Thymus (tissue), 11 donors: Measurements from ENCODE around the gene NBEA. TPM values are rescaled to one million over a fixed set of nuclear protein-coding genes. Genes with fewer than 3 reads are reported as not detected.
"Not testable (repeated sequence)": the region's sequence is repeated elsewhere in the genome, so short reads cannot be mapped to it uniquely, and the experiment has no call there.

ENCODE experiments used
- DNase-seq, 9 donors: peaks; one replicate each; pipeline ENCODE4 v3.0.0-alpha.2; 2013; ENCODE audit warnings: low spot score in 9 of 9, low read depth in 6 of 9, missing footprints in 1 of 9
- H3K27ac ChIP-seq, 2 donors: one replicate each; pipeline ENCODE4 v1.5.1; 2013; ENCODE audit warnings: control low read depth in 1 of 2, low read depth in 1 of 2, low read length in 1 of 2, mild to moderate bottlenecking in 1 of 2, moderate library complexity in 1 of 2
- H3K27me3 ChIP-seq, 2 donors: one replicate each; pipeline ENCODE4 v1.5.1; 2013; ENCODE audit warnings: low read length in 1 of 2; ENCODE audit not compliant: control insufficient read depth in 2 of 2, insufficient read depth in 1 of 2
- H3K36me3 ChIP-seq, 2 donors: one replicate each; pipeline ENCODE4 v1.5.1; 2013; ENCODE audit warnings: low read length in 1 of 2, mild to moderate bottlenecking in 1 of 2, moderate library complexity in 1 of 2; ENCODE audit not compliant: control insufficient read depth in 2 of 2, insufficient read depth in 2 of 2
- H3K4me1 ChIP-seq, 2 donors: one replicate each; pipeline ENCODE4 v1.5.1; 2013; ENCODE audit warnings: low read length in 2 of 2; ENCODE audit not compliant: control insufficient read depth in 2 of 2, insufficient read depth in 2 of 2
- H3K4me3 ChIP-seq, 2 donors: one replicate each; pipeline ENCODE4 v1.5.1; 2013; ENCODE audit warnings: low read length in 2 of 2, control low read depth in 1 of 2, mild to moderate bottlenecking in 1 of 2
- H3K9me3 ChIP-seq, 2 donors: one replicate each; pipeline ENCODE4 v1.5.1; 2013; ENCODE audit warnings: low read length in 1 of 2, mild to moderate bottlenecking in 1 of 2; ENCODE audit not compliant: control insufficient read depth in 2 of 2, insufficient read depth in 1 of 2
- WGBS: extraction: QIAGEN DNeasy Blood & Tissue Kit; methylation state at CpG from one replicate; pipeline ENCODE4 v1.1.7; 2013; 5-methylcytosine and 5-hydroxymethylcytosine counted together
- polyA plus RNA-seq: library from polyadenylated mRNA; stranded (reverse); fragments of 200-250 nt; gene quantifications from one replicate; pipeline ENCODE4 v1.2.3, GENCODE V29; 2013
- total RNA-seq: library from RNA; stranded (reverse); fragments of 120-200 nt; gene quantifications from one replicate; pipeline ENCODE4 v1.2.4, GENCODE V29; 2013
- donor health status: healthy.

The NBEA gene
- total and polyA plus RNA-seq, 2 donors = 4.1 to 6.8 TPM

GRCh38 chr13:35092251-35092650 lies 150.2 kb downstream of the NBEA start:
- WGBS = 97% methylated on average over 4 of the region's 4 CpGs
- Histone ChIP-seq H3K4me1 (no peaks in the 10 kb centered on the region), H3K4me3 (no peak overlapping the region), H3K27ac (no peak overlapping the region), H3K36me3 (no peaks in the 10 kb centered on the region), H3K27me3 (no peaks in the 10 kb centered on the region), H3K9me3 (no peaks in the 10 kb centered on the region)
- DNase-seq = no peak

GRCh38 chr13:35092751-35093150 lies 150.7 kb downstream of the NBEA start:
- Histone ChIP-seq H3K9me3 (no peaks in the 10 kb centered on the region), H3K27me3 (no peaks in the 10 kb centered on the region), H3K4me3 (no peak overlapping the region), H3K36me3 (no peaks in the 10 kb centered on the region), H3K27ac (no peak overlapping the region), H3K4me1 (no peaks in the 10 kb centered on the region)
- WGBS = 98% methylated on average over 2 of the region's 2 CpGs
- no peak for DNase-seq

- no peaks in the 10 kb centered on the region for H3K27me3 ChIP-seq
- no peak overlapping the region for H3K4me3 ChIP-seq
- no peak overlapping the region for H3K27ac ChIP-seq
- no peaks in the 10 kb centered on the region for H3K4me1 ChIP-seq
- no peaks in the 10 kb centered on the region for H3K36me3 ChIP-seq
- DNase-seq = no peak
- H3K9me3 ChIP-seq = no peaks in the 10 kb centered on the region
- 96% methylated on average over 1 of the region's 1 CpG for WGBS
Measured at GRCh38 chr13:35093356-35093755, 151.3 kb downstream of the NBEA start.

- not testable (repeated sequence) for H3K36me3 ChIP-seq, H3K4me1 ChIP-seq, H3K27me3 ChIP-seq, DNase-seq, H3K9me3 ChIP-seq, H3K27ac ChIP-seq, H3K4me3 ChIP-seq
Measured at GRCh38 chr13:35106771-35107170, 164.7 kb downstream of the NBEA start.

- 95% methylated on average over 1 of the region's 1 CpG for WGBS
Measured at GRCh38 chr13:35107535-35107934, 165.5 kb downstream of the NBEA start.

GRCh38 chr13:35113612-35114011 lies 171.5 kb downstream of the NBEA start:
- H3K4me1 ChIP-seq, DNase-seq, H3K27me3 ChIP-seq, H3K27ac ChIP-seq, H3K4me3 ChIP-seq, H3K36me3 ChIP-seq, H3K9me3 ChIP-seq: not testable (repeated sequence)
- 97% methylated on average over 3 of the region's 3 CpGs for WGBS

More at GRCh38 chr13:35107535-35107934, 165.5 kb downstream of the NBEA start:
- DNase-seq = no peak
- Histone ChIP-seq H3K9me3 (no peaks in the 10 kb centered on the region), H3K4me3 (no peak overlapping the region), H3K36me3 (no peaks in the 10 kb centered on the region), H3K27me3 (no peaks in the 10 kb centered on the region), H3K4me1 (no peaks in the 10 kb centered on the region), H3K27ac (no peak overlapping the region)

- Histone ChIP-seq H3K27ac (no peak overlapping the region), H3K9me3 (no peaks in the 10 kb centered on the region), H3K27me3 (no peaks in the 10 kb centered on the region), H3K36me3 (no peaks in the 10 kb centered on the region), H3K4me1 (no peaks in the 10 kb centered on the region), H3K4me3 (no peak overlapping the region)
- WGBS = 97% methylated on average over 2 of the region's 2 CpGs
- DNase-seq = no peak
Measured at GRCh38 chr13:35127466-35127865, 185.4 kb downstream of the NBEA start.

GRCh38 chr13:35129500-35129899 lies 187.4 kb downstream of the NBEA start:
- Histone ChIP-seq H3K9me3 (no peaks in the 10 kb centered on the region), H3K4me3 (no peak overlapping the region), H3K4me1 (no peaks in the 10 kb centered on the region), H3K36me3 (no peaks in the 10 kb centered on the region), H3K27me3 (no peaks in the 10 kb centered on the region), H3K27ac (no peak overlapping the region)
- no peak for DNase-seq

GRCh38 chr13:35131471-35131870 lies 189.4 kb downstream of the NBEA start:
- Histone ChIP-seq H3K36me3 (no peaks in the 10 kb centered on the region), H3K9me3 (no peaks in the 10 kb centered on the region), H3K4me3 (no peak overlapping the region), H3K27me3 (no peaks in the 10 kb centered on the region), H3K4me1 (no peaks in the 10 kb centered on the region), H3K27ac (no peak overlapping the region)
- DNase-seq = no peak

GRCh38 chr13:35136585-35136984 lies 194.5 kb downstream of the NBEA start:
- no peak overlapping the region for H3K4me3 ChIP-seq
- no peaks in the 10 kb centered on the region for H3K36me3 ChIP-seq
- DNase-seq = no peak
- H3K4me1 ChIP-seq = no peaks in the 10 kb centered on the region
- H3K27me3 ChIP-seq = no peaks in the 10 kb centered on the region
- WGBS = 90% methylated on average over 2 of the region's 2 CpGs
- H3K9me3 ChIP-seq = no peaks in the 10 kb centered on the region
- H3K27ac ChIP-seq = no peak overlapping the region
